Neural cell (in vitro differentiated cells): ENCODE measurements around the gene ADTRP. TPM values are rescaled to one million over a fixed set of nuclear protein-coding genes. Genes with fewer than 3 reads are reported as not detected.

Source experiments
- H2AFZ ChIP-seq: fragments of 200-600, 300-800 bp; sonication (generic), shearing (Covaris generic); 2 replicates; pipeline ENCODE4 v1.6.0; 2014; ENCODE audit warnings: low read depth, mild to moderate bottlenecking, antibody characterized with exemption, low read length, moderate library complexity
- H3F3A ChIP-seq: fragments of 200-600 bp; shearing (Covaris generic); 2 replicates; pipeline ENCODE4 v1.6.1; 2016; ENCODE audit warnings: mild to moderate bottlenecking, moderate library complexity, mixed read lengths, antibody characterized with exemption, low read length; ENCODE audit not compliant: insufficient read depth, poor library complexity, severe bottlenecking
- H3K27ac ChIP-seq: fragments of 200-600, 300-800 bp; sonication (generic), shearing (Covaris generic); 2 replicates; pipeline ENCODE4 v1.5.1; 2014; ENCODE audit warnings: mild to moderate bottlenecking, low read length, moderate library complexity
- H3K27me3 ChIP-seq: fragments of 300-800, 200-600 bp; sonication (generic), shearing (Covaris generic); 2 replicates; pipeline ENCODE4 v1.6.0; 2014; ENCODE audit warnings: mild to moderate bottlenecking, low read depth, low read length, moderate library complexity; ENCODE audit not compliant: insufficient read depth
- H3K36me3 ChIP-seq: fragments of 300-800, 200-600 bp; sonication (generic), shearing (Covaris generic); 2 replicates; pipeline ENCODE4 v1.5.1; 2014; ENCODE audit warnings: mild to moderate bottlenecking, antibody characterized with exemption, low read length, moderate library complexity; ENCODE audit not compliant: insufficient read depth
- H3K4me2 ChIP-seq: fragments of 300-800, 200-600 bp; sonication (generic), shearing (Covaris generic); 2 replicates; pipeline ENCODE4 v1.6.0; 2014; ENCODE audit warnings: mild to moderate bottlenecking, low read length
- H3K4me3 ChIP-seq: fragments of 300-800, 200-600 bp; sonication (generic), shearing (Covaris generic); 2 replicates; pipeline ENCODE4 v1.5.1; 2014; ENCODE audit warnings: mild to moderate bottlenecking, low read length, moderate library complexity
- H3K79me2 ChIP-seq: fragments of 200-600 bp; shearing (Covaris generic); replicated peaks from 2 replicates; pipeline ENCODE4 v1.6.0; 2014; ENCODE audit warnings: mild to moderate bottlenecking, low read length, moderate library complexity; ENCODE audit not compliant: insufficient read depth
- H3K9ac ChIP-seq: fragments of 300-800, 200-600 bp; sonication (generic), shearing (Covaris generic); 2 replicates; pipeline ENCODE4 v1.6.1; 2016; ENCODE audit warnings: mild to moderate bottlenecking, low read length, mixed read lengths
- H3K9me2 ChIP-seq: fragments of 200-600 bp; shearing (Covaris generic); 2 replicates; pipeline ENCODE4 v1.6.1; 2016; ENCODE audit warnings: mild to moderate bottlenecking, low read length, mixed read lengths; ENCODE audit not compliant: insufficient read depth
- H3K9me3 ChIP-seq: fragments of 200-600, 300-800 bp; sonication (generic), shearing (Covaris generic); 2 replicates; pipeline ENCODE4 v1.6.1; 2016; ENCODE audit warnings: mild to moderate bottlenecking, mixed run types, low read length, moderate library complexity, mixed read lengths
- H4K20me1 ChIP-seq: fragments of 200-600 bp; shearing (Covaris generic); 2 replicates; pipeline ENCODE4 v1.6.1; 2016; ENCODE audit warnings: mild to moderate bottlenecking, mixed run types; ENCODE audit not compliant: insufficient read depth
- EP300 ChIP-seq: fragments of 450-650 bp; conservative IDR thresholded peaks from 2 replicates; pipeline ENCODE4 v1.6.1; 2014; ENCODE audit warnings: antibody characterized with exemption, mild to moderate bottlenecking, moderate library complexity; ENCODE audit not compliant: poor library complexity, severe bottlenecking
- EZH2 ChIP-seq: fragments of 200-600, 300-800 bp; shearing (Covaris generic), sonication (generic); IDR thresholded peaks from 2 replicates; pipeline ENCODE4 v1.6.1; 2014; ENCODE audit warnings: antibody characterized with exemption, low read length, borderline replicate concordance, mild to moderate bottlenecking; ENCODE audit not compliant: insufficient read depth, poor library complexity, severe bottlenecking
- MXI1 ChIP-seq: fragments of 450-650 bp; conservative IDR thresholded peaks from 2 replicates; pipeline ENCODE4 v1.6.1; 2014; ENCODE audit warnings: antibody characterized with exemption, mild to moderate bottlenecking; ENCODE audit not compliant: poor library complexity, severe bottlenecking
- POLR2AphosphoS5 ChIP-seq: IDR thresholded peaks from 2 replicates; pipeline ENCODE4 v1.6.1; 2012
- RAD21 ChIP-seq: fragments of 450-650 bp; conservative IDR thresholded peaks from 2 replicates; pipeline ENCODE4 v1.6.1; 2014; ENCODE audit warnings: antibody characterized with exemption, mild to moderate bottlenecking, moderate library complexity
- SMC3 ChIP-seq: fragments of 450-650 bp; conservative IDR thresholded peaks from 2 replicates; pipeline ENCODE4 v1.6.1; 2014; ENCODE audit warnings: antibody characterized with exemption, mild to moderate bottlenecking, moderate library complexity; ENCODE audit not compliant: poor library complexity
- TAF1 ChIP-seq: IDR thresholded peaks from 2 replicates; pipeline ENCODE4 v1.6.1; 2012; ENCODE audit warnings: low read depth
- polyA plus RNA-seq: library from polyadenylated mRNA; depleted of rRNA; stranded (reverse); fragments of >200 nt; gene quantifications from 2 replicates; pipeline ENCODE4 v1.2.3, GENCODE V29; 2014
- TF ChIP-seq, protein P1 (sequence below): fragments of 450-650 bp; IDR thresholded peaks from 2 replicates; pipeline ENCODE4 v1.5.1; 2014; ENCODE audit warnings: antibody characterized with exemption, mild to moderate bottlenecking, moderate library complexity; ENCODE audit not compliant: poor library complexity, severe bottlenecking
- TF ChIP-seq, protein P2 (sequence below): IDR thresholded peaks from 2 replicates; pipeline ENCODE4 v1.6.1; 2012; ENCODE audit warnings: borderline replicate concordance

Gene ADTRP
- polyA plus RNA-seq, 1 donor from 2014 or later = not detected

DNA sequence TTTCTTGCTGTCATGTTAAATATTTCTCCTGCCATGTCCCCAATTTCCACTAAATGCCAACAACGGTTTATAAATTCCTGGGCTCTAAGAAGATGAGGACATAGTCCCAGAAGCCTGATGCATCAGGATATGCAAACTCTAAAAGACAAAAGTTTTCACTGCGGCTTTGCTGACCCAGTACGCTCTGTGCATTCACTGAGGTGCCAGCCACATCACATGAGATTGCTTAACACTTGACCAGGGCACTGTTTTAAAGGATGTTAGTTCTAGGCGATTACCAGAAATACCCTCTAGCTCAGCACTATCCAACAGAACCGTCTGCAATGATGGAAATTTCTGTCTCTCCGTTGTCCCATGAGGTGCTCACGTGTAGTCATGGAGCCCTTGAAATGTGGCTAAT lies 19.9 kb upstream of the ADTRP start:
- no peaks in the 10 kb centered on the region for H3F3A ChIP-seq
- no peaks in the 10 kb centered on the region for H3K9me2 ChIP-seq
- no peaks in the 10 kb centered on the region for H3K9me3 ChIP-seq
- no peaks in the 10 kb centered on the region for H4K20me1 ChIP-seq
- no peaks in the 10 kb centered on the region for H3K79me2 ChIP-seq
- no peaks in the 10 kb centered on the region for H3K36me3 ChIP-seq
- no peak overlapping the region for H2AFZ ChIP-seq
- H3K27me3 ChIP-seq = no peaks in the 10 kb centered on the region
- no peak overlapping the region for H3K4me2 ChIP-seq
- H3K27ac ChIP-seq = no peak overlapping the region
- no peak for TF ChIP-seq TAF1
- TF ChIP-seq EP300 = no peak
- TF ChIP-seq MXI1 = no peak
- no peak for TF ChIP-seq EZH2
- TF ChIP-seq RAD21 = no peak
- TF ChIP-seq, protein P1, sequence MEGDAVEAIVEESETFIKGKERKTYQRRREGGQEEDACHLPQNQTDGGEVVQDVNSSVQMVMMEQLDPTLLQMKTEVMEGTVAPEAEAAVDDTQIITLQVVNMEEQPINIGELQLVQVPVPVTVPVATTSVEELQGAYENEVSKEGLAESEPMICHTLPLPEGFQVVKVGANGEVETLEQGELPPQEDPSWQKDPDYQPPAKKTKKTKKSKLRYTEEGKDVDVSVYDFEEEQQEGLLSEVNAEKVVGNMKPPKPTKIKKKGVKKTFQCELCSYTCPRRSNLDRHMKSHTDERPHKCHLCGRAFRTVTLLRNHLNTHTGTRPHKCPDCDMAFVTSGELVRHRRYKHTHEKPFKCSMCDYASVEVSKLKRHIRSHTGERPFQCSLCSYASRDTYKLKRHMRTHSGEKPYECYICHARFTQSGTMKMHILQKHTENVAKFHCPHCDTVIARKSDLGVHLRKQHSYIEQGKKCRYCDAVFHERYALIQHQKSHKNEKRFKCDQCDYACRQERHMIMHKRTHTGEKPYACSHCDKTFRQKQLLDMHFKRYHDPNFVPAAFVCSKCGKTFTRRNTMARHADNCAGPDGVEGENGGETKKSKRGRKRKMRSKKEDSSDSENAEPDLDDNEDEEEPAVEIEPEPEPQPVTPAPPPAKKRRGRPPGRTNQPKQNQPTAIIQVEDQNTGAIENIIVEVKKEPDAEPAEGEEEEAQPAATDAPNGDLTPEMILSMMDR = no peak
- TF ChIP-seq, protein P2, sequence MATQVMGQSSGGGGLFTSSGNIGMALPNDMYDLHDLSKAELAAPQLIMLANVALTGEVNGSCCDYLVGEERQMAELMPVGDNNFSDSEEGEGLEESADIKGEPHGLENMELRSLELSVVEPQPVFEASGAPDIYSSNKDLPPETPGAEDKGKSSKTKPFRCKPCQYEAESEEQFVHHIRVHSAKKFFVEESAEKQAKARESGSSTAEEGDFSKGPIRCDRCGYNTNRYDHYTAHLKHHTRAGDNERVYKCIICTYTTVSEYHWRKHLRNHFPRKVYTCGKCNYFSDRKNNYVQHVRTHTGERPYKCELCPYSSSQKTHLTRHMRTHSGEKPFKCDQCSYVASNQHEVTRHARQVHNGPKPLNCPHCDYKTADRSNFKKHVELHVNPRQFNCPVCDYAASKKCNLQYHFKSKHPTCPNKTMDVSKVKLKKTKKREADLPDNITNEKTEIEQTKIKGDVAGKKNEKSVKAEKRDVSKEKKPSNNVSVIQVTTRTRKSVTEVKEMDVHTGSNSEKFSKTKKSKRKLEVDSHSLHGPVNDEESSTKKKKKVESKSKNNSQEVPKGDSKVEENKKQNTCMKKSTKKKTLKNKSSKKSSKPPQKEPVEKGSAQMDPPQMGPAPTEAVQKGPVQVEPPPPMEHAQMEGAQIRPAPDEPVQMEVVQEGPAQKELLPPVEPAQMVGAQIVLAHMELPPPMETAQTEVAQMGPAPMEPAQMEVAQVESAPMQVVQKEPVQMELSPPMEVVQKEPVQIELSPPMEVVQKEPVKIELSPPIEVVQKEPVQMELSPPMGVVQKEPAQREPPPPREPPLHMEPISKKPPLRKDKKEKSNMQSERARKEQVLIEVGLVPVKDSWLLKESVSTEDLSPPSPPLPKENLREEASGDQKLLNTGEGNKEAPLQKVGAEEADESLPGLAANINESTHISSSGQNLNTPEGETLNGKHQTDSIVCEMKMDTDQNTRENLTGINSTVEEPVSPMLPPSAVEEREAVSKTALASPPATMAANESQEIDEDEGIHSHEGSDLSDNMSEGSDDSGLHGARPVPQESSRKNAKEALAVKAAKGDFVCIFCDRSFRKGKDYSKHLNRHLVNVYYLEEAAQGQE = no peak
- no peak for TF ChIP-seq POLR2AphosphoS5
- no peak for TF ChIP-seq SMC3
- no peak overlapping the region for H3K9ac ChIP-seq
- no peak overlapping the region for H3K4me3 ChIP-seq

DNA sequence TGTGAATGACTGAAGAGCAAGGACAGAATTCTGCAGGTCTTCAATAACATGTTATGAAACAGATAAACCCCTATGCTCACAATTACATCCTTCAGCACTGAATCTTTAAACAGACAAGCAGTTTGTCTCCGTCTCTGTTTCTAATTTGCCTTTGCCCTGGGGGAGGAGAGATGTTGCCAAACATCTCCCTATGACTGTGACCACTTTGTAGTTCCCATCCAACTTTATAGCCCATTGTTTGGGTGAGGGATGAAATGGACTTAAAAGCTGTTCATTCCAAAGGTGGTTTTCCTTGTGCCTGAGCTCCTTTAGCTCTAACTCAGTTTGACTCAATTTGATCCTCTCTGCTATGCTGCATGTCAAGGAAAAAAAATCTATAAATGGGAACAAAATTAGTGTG lies 19.5 kb upstream of the ADTRP start:
- H3K27ac ChIP-seq = no peak overlapping the region
- TF ChIP-seq POLR2AphosphoS5 (no peak), RAD21 (no peak), TAF1 (no peak), MXI1 (no peak), SMC3 (no peak), EP300 (no peak), EZH2 (no peak)
- TF ChIP-seq, protein P2 = no peak
- TF ChIP-seq, protein P1 = no peak
- no peaks in the 10 kb centered on the region for H3K36me3 ChIP-seq
- H3K9me2 ChIP-seq = no peaks in the 10 kb centered on the region
- H3F3A ChIP-seq = no peaks in the 10 kb centered on the region
- no peak overlapping the region for H2AFZ ChIP-seq
- no peaks in the 10 kb centered on the region for H3K27me3 ChIP-seq
- no peaks in the 10 kb centered on the region for H3K79me2 ChIP-seq
- H3K4me2 ChIP-seq = no peak overlapping the region
- H3K9ac ChIP-seq = no peak overlapping the region
- H3K4me3 ChIP-seq = no peak overlapping the region
- H3K9me3 ChIP-seq = no peaks in the 10 kb centered on the region
- H4K20me1 ChIP-seq = no peaks in the 10 kb centered on the region
